Psoas muscle (tissue), 8 donors: ENCODE data around the gene COLEC11. TPM values are rescaled to one million over a fixed set of nuclear protein-coding genes. Genes with fewer than 3 reads are reported as not detected.
"Not testable (repeated sequence)": the region's sequence is repeated elsewhere in the genome, so short reads cannot be mapped to it uniquely, and the experiment has no call there.

Source experiments
- ATAC-seq, 4 donors: fragments of 200-7000 bp; cut with Tn5 transposase; one replicate each; pipeline ENCODE4 v1.9.1; 2020; ENCODE audit warnings: moderate library complexity in 3 of 4, mild to moderate bottlenecking in 2 of 4
- DNase-seq, 2 donors: peaks; one replicate each; pipeline ENCODE4 v3.0.0-alpha.2; 2020
- H3K27ac ChIP-seq: fragments of 200-600 bp; one replicate; pipeline ENCODE4 v1.8.0; 2022
- H3K27me3 ChIP-seq, 3 donors: fragments of 200-600 bp in 1 of 3; one replicate each; pipeline versions ENCODE4 v1.6.1 to v1.8.0; 2013 to 2022; ENCODE audit warnings: low read length in 2 of 3, mild to moderate bottlenecking in 2 of 3, moderate library complexity in 1 of 3; ENCODE audit not compliant: insufficient read depth in 3 of 3
- H3K36me3 ChIP-seq, 2 donors: fragments of 200-600 bp in 1 of 2; one replicate each; pipeline versions ENCODE4 v1.6.1 to v1.8.0; 2013 to 2022; ENCODE audit warnings: low read depth in 1 of 2, mild to moderate bottlenecking in 1 of 2, moderate library complexity in 1 of 2; ENCODE audit not compliant: insufficient read depth in 1 of 2
- H3K4me1 ChIP-seq: fragments of 200-600 bp; one replicate; pipeline ENCODE4 v1.8.0; 2022
- H3K4me3 ChIP-seq: fragments of 200-600 bp; one replicate; pipeline ENCODE4 v1.8.0; 2022; ENCODE audit warnings: mild to moderate bottlenecking
- H3K9me3 ChIP-seq: fragments of 200-600 bp; one replicate; pipeline ENCODE4 v1.8.0; 2022
- WGBS, 3 donors: extraction: QIAGEN DNeasy Blood & Tissue Kit; methylation state at CpG; one replicate each; pipeline versions ENCODE4 v1.1.6 to v1.1.7; 2013; 5-methylcytosine and 5-hydroxymethylcytosine counted together
- intact Hi-C, 2 donors: fragments of 100-400 bp; cut with DNase I; formaldehyde crosslinking; loops; one replicate each; pipeline versions ENCODE4 v1.11.0 to v1.14.2; 2022
- polyA plus RNA-seq, 3 donors: library from polyadenylated mRNA; stranded (reverse); fragments of 200-250 nt; gene quantifications; one replicate each; pipeline ENCODE4 v1.2.3, GENCODE V29; 2013
- total RNA-seq, 4 donors: library from RNA; stranded (reverse); fragmentation: NEBNext Ultra II Directional in 2 of 4; extraction: Animal tissue kit (Norgen Biotek cat#: 25700) in 2 of 4; gene quantifications; one replicate each; pipeline versions ENCODE4 v1.2.1 to v1.2.4, GENCODE V29; 2021 to 2023
- TF ChIP-seq, protein P1 (sequence below): fragments of 200-600 bp; IDR thresholded peaks from one replicate; pipeline ENCODE4 v1.8.0; 2022; ENCODE audit warnings: antibody characterized with exemption
- donor health status: healthy with polysubstance abuse.
- donor health status: DM: no; HTN: no; CAD: no; lungs with moderate emphysema.
- donor health status: Bipolar disorder and iron deficiency.
- donor health status: healthy.
- donor health status: DM: yes; HTN: yes; CAD: no.
- donor health status: DM: no; HTN: no; CAD: no.
- donor health status: DM: no; HTN: no; CAD: no.
- donor health status: DM: yes; HTN: yes; CAD: no.

COLEC11 gene
- total and polyA plus RNA-seq, 7 donors: 0.22 to 1.0 (median 0.38) TPM; not detected in 1

DNA sequence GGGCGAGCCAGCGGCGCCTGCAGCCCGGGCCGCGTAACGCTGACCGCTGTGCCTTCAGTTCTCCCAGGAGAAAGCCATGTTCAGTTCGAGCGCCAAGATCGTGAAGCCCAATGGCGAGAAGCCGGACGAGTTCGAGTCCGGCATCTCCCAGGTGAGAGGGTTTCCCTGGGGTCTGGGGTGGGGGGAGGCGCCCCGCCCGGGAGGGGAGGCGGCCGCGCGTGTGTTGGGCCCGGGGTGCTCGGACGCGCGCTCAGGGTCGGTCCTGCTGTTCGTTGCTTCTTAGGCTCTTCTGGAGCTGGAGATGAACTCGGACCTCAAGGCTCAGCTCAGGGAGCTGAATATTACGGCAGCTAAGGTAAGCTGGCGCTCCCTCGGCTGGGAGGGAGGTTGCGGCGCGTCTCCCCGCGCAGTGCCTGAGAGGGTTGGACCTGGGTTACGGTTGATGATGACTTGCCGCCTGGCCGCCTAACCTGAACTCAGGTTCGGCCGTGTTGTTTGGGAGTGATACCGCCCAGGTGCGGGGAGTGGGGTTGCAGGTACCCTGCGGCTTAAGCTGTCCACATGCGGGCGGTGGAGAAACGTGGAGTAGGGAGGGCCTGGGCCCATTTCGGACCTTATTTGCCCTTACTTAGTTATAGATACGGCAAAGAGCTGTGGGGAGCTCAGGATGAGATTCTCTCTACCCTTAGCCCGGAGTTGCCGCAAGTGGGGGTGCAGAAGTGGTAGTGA lies 19.2 kb upstream of the COLEC11 start:
- Histone ChIP-seq H3K27ac (peak overlapping the region; percentile 84), H3K4me1 (peaks cover 27% of the 10 kb centered on the region), H3K36me3 (peaks cover 13 to 47% of the 10 kb centered on the region in 2 donors), H3K27me3 (no peaks in the 10 kb centered on the region), H3K4me3 (peak overlapping the region; percentile 92), H3K9me3 (no peaks in the 10 kb centered on the region)
- DNase-seq: peak in 1 of 2 donors; percentile 23
- TF ChIP-seq, protein P1, sequence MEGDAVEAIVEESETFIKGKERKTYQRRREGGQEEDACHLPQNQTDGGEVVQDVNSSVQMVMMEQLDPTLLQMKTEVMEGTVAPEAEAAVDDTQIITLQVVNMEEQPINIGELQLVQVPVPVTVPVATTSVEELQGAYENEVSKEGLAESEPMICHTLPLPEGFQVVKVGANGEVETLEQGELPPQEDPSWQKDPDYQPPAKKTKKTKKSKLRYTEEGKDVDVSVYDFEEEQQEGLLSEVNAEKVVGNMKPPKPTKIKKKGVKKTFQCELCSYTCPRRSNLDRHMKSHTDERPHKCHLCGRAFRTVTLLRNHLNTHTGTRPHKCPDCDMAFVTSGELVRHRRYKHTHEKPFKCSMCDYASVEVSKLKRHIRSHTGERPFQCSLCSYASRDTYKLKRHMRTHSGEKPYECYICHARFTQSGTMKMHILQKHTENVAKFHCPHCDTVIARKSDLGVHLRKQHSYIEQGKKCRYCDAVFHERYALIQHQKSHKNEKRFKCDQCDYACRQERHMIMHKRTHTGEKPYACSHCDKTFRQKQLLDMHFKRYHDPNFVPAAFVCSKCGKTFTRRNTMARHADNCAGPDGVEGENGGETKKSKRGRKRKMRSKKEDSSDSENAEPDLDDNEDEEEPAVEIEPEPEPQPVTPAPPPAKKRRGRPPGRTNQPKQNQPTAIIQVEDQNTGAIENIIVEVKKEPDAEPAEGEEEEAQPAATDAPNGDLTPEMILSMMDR: no peak
- ATAC-seq: peak; percentile 25 to 54 (median 42)
- 1 to 2% (median 1%) methylated on average over 47 to 54 of the region's 54 CpGs for WGBS, 3 donors
- intact Hi-C loops: loop anchor here (2.0 to 10.0 kb wide), 3 partner anchors 17 to 201 kb away; partner anchors contain the start of genes RNASEH1 (in 2 of the 2), EIPR1 (in 1 of the 2) and TRAPPC12 (in 1 of the 2)

DNA sequence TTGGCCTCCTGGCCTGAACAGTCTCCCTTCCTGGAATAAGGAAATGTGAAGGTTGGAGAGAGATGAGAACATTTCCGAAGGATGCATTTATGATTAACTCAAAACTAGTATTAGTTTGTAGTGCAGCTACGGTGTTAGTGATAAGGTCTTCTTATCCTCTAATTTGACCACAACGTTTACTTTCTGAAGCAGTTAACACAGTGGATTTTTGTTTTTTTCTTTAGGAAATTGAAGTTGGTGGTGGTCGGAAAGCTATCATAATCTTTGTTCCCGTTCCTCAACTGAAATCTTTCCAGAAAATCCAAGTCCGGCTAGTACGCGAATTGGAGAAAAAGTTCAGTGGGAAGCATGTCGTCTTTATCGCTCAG lies 18.7 kb upstream of the COLEC11 start:
- Histone ChIP-seq H3K36me3 (peaks cover 17 to 52% of the 10 kb centered on the region in 2 donors), H3K4me1 (peaks cover 27% of the 10 kb centered on the region), H3K4me3 (peak overlapping the region; percentile 92), H3K27ac (peak overlapping the region; percentile 84)
- intact Hi-C loops: loop anchor here (5.0 to 10.0 kb wide), 2 partner anchors 76 to 201 kb away; partner anchors contain the start of genes EIPR1 (in 1 of the 2) and TRAPPC12 (in 1 of the 2)
- not testable (repeated sequence) for H3K27me3 ChIP-seq, ATAC-seq, DNase-seq, H3K9me3 ChIP-seq
- WGBS, 3 donors: 57 to 69% (median 68%) methylated on average over 10 of the region's 10 CpGs

DNA sequence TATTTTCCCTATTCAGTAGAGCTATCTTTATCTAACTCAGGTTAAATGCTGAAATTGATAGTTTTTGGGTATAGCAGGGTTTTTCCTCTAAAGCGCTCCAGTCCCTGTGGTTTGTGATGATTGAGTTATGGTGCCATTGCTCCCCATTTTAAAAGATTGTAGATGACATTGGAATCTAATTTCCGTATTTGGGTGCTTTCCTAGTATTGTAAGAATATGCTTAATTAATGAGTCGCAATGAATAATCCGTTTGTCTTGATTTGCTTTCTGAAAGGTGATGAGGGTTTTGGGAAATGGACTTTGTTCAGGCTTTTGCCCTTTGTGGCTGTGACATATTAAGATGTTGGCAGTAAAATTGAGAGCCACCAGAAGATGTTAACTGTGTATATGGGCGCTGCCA lies 15.9 kb upstream of the COLEC11 start:
- WGBS, 3 donors: 80 to 86% (median 82%) methylated on average over 5 of the region's 5 CpGs
- Histone ChIP-seq H3K4me1 (peaks cover 27% of the 10 kb centered on the region), H3K27ac (no peak overlapping the region), H3K36me3 (peaks cover 20 to 79% of the 10 kb centered on the region in 2 donors), H3K4me3 (no peak overlapping the region), H3K9me3 (no peaks in the 10 kb centered on the region), H3K27me3 (no peaks in the 10 kb centered on the region)
- DNase-seq: no peak
- intact Hi-C loops: loop anchor here (5.0 to 10.0 kb wide), 2 partner anchors 73 to 204 kb away; partner anchors contain the start of genes EIPR1 (in 1 of the 2) and TRAPPC12 (in 1 of the 2)
- TF ChIP-seq, protein P1: no peak
- no peak for ATAC-seq

DNA sequence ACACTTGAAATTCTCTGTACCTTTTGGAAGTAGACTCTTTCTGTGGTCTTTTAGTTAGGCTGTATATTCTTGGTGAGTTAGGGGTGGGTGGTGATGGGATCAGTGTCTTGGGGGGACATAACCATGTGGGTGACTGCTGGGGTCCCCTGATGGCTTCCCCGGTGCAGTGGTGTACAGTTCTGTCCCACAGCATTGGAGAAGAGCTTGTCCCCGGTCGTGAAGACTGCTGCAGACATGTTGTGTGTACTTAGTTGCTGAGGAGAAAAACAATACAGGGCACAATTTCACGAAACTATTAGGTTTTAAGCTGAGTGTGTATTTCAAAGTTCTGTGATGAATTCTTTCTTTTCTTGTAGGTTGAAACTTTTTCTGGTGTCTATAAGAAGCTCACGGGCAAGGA lies 14.5 kb upstream of the COLEC11 start:
- Histone ChIP-seq H3K4me3 (no peak overlapping the region), H3K27ac (no peak overlapping the region), H3K36me3 (peaks cover 20 to 85% of the 10 kb centered on the region in 2 donors), H3K9me3 (no peaks in the 10 kb centered on the region), H3K4me1 (peaks cover 30% of the 10 kb centered on the region), H3K27me3 (no peaks in the 10 kb centered on the region)
- 69 to 84% (median 78%) methylated on average over 5 of the region's 5 CpGs for WGBS, 3 donors
- DNase-seq: no peak
- intact Hi-C loops: no loop called here
- no peak for ATAC-seq
- TF ChIP-seq, protein P1: no peak
